HepG2 (cell line): Measurements from ENCODE around the gene HK2. TPM values are rescaled to one million over a fixed set of nuclear protein-coding genes. Genes with fewer than 3 reads are reported as not detected.

Experiments used
- ATF1 ChIP-seq: IDR thresholded peaks from 2 replicates; pipeline ENCODE4 v1.6.1; 2016; ENCODE audit warnings: mild to moderate bottlenecking, control low read depth
- CBX2 ChIP-seq, 2 experiments: fragments of 200-600 bp in 1 of 2; sonication (generic); formaldehyde crosslinking in 1 of 2; IDR thresholded peaks; 2 replicates each; pipeline versions ENCODE4 v1.7.0 to v1.8.1; 2018 to 2022; ENCODE audit warnings: low read depth in 2 of 2, low read length in 1 of 2, mild to moderate bottlenecking in 1 of 2, missing genetic modification reagents in 1 of 2
- MYC ChIP-seq: sonication (generic); formaldehyde crosslinking; IDR thresholded peaks from 2 replicates; pipeline ENCODE4 v1.9.0; 2021; ENCODE audit warnings: missing genetic modification reagents, borderline replicate concordance
- SCMH1 ChIP-seq: sonication (generic); formaldehyde crosslinking; IDR thresholded peaks from 2 replicates; pipeline ENCODE4 v1.9.0; 2021; ENCODE audit warnings: missing genetic modification reagents, mild to moderate bottlenecking, borderline replicate concordance
- TAF15 ChIP-seq: fragments of 200-400 bp; formaldehyde crosslinking; IDR thresholded peaks from one replicate; pipeline ENCODE4 v1.6.1; 2018; ENCODE audit warnings: mild to moderate bottlenecking, low read depth, low read length; ENCODE audit not compliant: poor library complexity, severe bottlenecking
- polyA plus RNA-seq, 8 experiments: library from polyadenylated mRNA; depleted of rRNA in 3 of 8; stranded (reverse) in 7 of 8; unstranded in 1 of 8; fragments of >200 nt; fragmentation: Illumina TruSeq in 4 of 8; extraction: Trizol in 4 of 8; gene quantifications; 2 replicates each; pipeline versions ENCODE4 v1.2.1 to v1.2.3, GENCODE V29; 2011 to 2016; ENCODE audit warnings: low read depth in 4 of 8, missing spikeins in 1 of 8, mixed read lengths in 1 of 8; ENCODE audit not compliant: insufficient read depth in 1 of 8
- total RNA-seq, 5 experiments: library from RNA; depleted of rRNA; stranded (reverse); fragments of >200 nt; fragmentation: Illumina TruSeq; extraction: Trizol; gene quantifications; 2 replicates each; pipeline ENCODE4 v1.2.3, GENCODE V29; 2016; ENCODE audit warnings: low read depth in 1 of 5
- TF ChIP-seq, protein P1 (sequence below): sonication (generic); formaldehyde crosslinking; IDR thresholded peaks from 2 replicates; pipeline ENCODE4 v1.5.1; 2020; ENCODE audit warnings: mild to moderate bottlenecking, missing genetic modification reagents, borderline replicate concordance
- TF ChIP-seq, protein P2 (sequence below): sonication (generic); formaldehyde crosslinking; conservative IDR thresholded peaks from 2 replicates; pipeline ENCODE4 v1.4.0; 2020; ENCODE audit warnings: missing genetic modification reagents
- TF ChIP-seq, protein P3 (sequence below): sonication (generic); formaldehyde crosslinking; IDR thresholded peaks from 2 replicates; pipeline ENCODE4 v1.5.0; 2020; ENCODE audit warnings: missing genetic modification reagents, mild to moderate bottlenecking, borderline replicate concordance
- TF ChIP-seq, protein P4 (sequence below): sonication (generic); formaldehyde crosslinking; IDR thresholded peaks from 2 replicates; pipeline ENCODE4 v1.9.0; 2021; ENCODE audit warnings: mild to moderate bottlenecking, missing genetic modification reagents

HK2 gene
- total and polyA plus RNA-seq, 2 of the 13 experiments (the other 11 are each of a cell fraction or from before 2014, with no cell fraction given), result 13.2 to 101 TPM

DNA sequence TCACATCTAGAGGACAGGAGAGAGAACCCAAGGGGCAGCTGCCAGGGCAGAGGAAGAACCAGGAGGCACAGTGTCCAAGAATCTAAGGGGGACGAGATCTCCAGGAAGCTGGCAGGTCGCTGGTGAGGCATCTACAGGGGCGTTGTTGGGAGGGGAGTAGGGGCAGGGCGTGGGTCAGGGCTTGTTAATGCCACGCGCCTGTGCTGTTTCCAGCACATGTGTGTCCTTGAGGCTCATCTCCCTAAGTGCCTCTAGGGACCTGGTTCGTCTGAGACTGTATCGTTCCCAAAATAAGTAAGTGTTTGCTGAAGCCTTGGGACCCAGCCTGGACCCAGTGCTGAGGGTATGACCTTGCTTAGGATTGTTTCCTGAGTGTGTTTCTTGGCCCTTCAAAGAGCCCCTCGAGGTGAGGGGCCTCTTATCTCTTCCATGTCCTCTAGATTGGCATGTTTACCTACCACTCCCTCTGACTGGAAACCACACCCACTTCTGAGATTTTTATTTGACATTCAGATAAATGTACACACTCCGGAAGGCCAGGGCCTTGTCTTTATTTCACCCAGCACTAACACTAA lies 22.2 kb downstream of the HK2 start (continued):
- TF ChIP-seq, protein P1, sequence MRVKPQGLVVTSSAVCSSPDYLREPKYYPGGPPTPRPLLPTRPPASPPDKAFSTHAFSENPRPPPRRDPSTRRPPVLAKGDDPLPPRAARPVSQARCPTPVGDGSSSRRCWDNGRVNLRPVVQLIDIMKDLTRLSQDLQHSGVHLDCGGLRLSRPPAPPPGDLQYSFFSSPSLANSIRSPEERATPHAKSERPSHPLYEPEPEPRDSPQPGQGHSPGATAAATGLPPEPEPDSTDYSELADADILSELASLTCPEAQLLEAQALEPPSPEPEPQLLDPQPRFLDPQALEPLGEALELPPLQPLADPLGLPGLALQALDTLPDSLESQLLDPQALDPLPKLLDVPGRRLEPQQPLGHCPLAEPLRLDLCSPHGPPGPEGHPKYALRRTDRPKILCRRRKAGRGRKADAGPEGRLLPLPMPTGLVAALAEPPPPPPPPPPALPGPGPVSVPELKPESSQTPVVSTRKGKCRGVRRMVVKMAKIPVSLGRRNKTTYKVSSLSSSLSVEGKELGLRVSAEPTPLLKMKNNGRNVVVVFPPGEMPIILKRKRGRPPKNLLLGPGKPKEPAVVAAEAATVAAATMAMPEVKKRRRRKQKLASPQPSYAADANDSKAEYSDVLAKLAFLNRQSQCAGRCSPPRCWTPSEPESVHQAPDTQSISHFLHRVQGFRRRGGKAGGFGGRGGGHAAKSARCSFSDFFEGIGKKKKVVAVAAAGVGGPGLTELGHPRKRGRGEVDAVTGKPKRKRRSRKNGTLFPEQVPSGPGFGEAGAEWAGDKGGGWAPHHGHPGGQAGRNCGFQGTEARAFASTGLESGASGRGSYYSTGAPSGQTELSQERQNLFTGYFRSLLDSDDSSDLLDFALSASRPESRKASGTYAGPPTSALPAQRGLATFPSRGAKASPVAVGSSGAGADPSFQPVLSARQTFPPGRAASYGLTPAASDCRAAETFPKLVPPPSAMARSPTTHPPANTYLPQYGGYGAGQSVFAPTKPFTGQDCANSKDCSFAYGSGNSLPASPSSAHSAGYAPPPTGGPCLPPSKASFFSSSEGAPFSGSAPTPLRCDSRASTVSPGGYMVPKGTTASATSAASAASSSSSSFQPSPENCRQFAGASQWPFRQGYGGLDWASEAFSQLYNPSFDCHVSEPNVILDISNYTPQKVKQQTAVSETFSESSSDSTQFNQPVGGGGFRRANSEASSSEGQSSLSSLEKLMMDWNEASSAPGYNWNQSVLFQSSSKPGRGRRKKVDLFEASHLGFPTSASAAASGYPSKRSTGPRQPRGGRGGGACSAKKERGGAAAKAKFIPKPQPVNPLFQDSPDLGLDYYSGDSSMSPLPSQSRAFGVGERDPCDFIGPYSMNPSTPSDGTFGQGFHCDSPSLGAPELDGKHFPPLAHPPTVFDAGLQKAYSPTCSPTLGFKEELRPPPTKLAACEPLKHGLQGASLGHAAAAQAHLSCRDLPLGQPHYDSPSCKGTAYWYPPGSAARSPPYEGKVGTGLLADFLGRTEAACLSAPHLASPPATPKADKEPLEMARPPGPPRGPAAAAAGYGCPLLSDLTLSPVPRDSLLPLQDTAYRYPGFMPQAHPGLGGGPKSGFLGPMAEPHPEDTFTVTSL (CRISPR knock-in tag), result no peak; the same call in 1 of the 2 replicates
- TF ChIP-seq, protein P2, sequence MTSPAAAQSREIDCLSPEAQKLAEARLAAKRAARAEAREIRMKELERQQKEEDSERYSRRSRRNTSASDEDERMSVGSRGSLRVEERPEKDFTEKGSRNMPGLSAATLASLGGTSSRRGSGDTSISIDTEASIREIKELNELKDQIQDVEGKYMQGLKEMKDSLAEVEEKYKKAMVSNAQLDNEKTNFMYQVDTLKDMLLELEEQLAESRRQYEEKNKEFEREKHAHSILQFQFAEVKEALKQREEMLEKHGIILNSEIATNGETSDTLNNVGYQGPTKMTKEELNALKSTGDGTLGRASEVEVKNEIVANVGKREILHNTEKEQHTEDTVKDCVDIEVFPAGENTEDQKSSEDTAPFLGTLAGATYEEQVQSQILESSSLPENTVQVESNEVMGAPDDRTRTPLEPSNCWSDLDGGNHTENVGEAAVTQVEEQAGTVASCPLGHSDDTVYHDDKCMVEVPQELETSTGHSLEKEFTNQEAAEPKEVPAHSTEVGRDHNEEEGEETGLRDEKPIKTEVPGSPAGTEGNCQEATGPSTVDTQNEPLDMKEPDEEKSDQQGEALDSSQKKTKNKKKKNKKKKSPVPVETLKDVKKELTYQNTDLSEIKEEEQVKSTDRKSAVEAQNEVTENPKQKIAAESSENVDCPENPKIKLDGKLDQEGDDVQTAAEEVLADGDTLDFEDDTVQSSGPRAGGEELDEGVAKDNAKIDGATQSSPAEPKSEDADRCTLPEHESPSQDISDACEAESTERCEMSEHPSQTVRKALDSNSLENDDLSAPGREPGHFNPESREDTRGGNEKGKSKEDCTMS, result no peak
- TF ChIP-seq, protein P3, sequence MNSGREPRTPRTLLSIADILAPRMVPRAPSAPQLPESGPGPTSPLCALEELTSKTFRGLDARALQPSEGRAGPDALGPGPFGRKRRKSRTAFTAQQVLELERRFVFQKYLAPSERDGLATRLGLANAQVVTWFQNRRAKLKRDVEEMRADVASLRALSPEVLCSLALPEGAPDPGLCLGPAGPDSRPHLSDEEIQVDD, result no peak; the same call in 1 of the 2 replicates
- TF ChIP-seq SCMH1, result no peak
- TF ChIP-seq MYC (CRISPR knock-in tag), result no peak
- TF ChIP-seq, protein P4, sequence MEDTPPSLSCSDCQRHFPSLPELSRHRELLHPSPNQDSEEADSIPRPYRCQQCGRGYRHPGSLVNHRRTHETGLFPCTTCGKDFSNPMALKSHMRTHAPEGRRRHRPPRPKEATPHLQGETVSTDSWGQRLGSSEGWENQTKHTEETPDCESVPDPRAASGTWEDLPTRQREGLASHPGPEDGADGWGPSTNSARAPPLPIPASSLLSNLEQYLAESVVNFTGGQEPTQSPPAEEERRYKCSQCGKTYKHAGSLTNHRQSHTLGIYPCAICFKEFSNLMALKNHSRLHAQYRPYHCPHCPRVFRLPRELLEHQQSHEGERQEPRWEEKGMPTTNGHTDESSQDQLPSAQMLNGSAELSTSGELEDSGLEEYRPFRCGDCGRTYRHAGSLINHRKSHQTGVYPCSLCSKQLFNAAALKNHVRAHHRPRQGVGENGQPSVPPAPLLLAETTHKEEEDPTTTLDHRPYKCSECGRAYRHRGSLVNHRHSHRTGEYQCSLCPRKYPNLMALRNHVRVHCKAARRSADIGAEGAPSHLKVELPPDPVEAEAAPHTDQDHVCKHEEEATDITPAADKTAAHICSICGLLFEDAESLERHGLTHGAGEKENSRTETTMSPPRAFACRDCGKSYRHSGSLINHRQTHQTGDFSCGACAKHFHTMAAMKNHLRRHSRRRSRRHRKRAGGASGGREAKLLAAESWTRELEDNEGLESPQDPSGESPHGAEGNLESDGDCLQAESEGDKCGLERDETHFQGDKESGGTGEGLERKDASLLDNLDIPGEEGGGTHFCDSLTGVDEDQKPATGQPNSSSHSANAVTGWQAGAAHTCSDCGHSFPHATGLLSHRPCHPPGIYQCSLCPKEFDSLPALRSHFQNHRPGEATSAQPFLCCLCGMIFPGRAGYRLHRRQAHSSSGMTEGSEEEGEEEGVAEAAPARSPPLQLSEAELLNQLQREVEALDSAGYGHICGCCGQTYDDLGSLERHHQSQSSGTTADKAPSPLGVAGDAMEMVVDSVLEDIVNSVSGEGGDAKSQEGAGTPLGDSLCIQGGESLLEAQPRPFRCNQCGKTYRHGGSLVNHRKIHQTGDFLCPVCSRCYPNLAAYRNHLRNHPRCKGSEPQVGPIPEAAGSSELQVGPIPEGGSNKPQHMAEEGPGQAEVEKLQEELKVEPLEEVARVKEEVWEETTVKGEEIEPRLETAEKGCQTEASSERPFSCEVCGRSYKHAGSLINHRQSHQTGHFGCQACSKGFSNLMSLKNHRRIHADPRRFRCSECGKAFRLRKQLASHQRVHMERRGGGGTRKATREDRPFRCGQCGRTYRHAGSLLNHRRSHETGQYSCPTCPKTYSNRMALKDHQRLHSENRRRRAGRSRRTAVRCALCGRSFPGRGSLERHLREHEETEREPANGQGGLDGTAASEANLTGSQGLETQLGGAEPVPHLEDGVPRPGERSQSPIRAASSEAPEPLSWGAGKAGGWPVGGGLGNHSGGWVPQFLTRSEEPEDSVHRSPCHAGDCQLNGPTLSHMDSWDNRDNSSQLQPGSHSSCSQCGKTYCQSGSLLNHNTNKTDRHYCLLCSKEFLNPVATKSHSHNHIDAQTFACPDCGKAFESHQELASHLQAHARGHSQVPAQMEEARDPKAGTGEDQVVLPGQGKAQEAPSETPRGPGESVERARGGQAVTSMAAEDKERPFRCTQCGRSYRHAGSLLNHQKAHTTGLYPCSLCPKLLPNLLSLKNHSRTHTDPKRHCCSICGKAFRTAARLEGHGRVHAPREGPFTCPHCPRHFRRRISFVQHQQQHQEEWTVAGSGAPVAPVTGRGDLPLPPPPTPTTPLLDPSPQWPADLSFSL (CRISPR knock-in tag), result no peak
- TF ChIP-seq ATF1 (CRISPR knock-in tag), result peak; percentile 56; the same call in 1 of the 2 replicates
- no peak for TF ChIP-seq CBX2 (IDR thresholded peaks at IDR 0.05; ENCODE audit: low read depth, low read length)
- TF ChIP-seq CBX2 (CRISPR knock-in tag; IDR thresholded peaks at IDR 0.05; ENCODE audit: low read depth), result peak; percentile 81; the same call in 1 of the 2 replicates
- TF ChIP-seq TAF15, result no peak
